Measurements from ENCODE around the gene LMNTD1.

LMNTD1 gene

DNA sequence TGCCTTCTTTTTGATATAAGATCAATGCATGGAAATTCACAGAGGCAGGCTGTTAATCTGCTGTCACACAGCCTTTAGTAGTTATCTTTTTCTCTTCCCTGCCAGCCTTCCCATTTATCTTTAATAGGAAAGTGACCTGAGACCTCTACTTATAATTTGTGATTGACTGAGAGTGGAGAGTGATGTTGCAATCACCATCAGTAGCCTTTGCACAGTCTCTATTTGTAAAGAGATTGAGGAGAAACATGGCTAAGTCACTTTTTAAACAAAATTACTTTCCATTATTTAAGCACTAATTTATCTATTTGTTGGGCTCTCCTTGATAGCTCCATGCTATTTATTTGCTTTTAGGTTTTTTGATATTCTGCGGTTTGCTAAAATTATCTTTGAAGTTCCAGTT, 19.9 kb downstream of the LMNTD1 start:
- H3K9ac ChIP-seq = no peak overlapping the region
- TF ChIP-seq, protein P1, sequence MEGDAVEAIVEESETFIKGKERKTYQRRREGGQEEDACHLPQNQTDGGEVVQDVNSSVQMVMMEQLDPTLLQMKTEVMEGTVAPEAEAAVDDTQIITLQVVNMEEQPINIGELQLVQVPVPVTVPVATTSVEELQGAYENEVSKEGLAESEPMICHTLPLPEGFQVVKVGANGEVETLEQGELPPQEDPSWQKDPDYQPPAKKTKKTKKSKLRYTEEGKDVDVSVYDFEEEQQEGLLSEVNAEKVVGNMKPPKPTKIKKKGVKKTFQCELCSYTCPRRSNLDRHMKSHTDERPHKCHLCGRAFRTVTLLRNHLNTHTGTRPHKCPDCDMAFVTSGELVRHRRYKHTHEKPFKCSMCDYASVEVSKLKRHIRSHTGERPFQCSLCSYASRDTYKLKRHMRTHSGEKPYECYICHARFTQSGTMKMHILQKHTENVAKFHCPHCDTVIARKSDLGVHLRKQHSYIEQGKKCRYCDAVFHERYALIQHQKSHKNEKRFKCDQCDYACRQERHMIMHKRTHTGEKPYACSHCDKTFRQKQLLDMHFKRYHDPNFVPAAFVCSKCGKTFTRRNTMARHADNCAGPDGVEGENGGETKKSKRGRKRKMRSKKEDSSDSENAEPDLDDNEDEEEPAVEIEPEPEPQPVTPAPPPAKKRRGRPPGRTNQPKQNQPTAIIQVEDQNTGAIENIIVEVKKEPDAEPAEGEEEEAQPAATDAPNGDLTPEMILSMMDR (IDR thresholded peaks at IDR 0.05) = no peak
- no peaks in the 10 kb centered on the region for H3K36me3 ChIP-seq (ENCODE audit: control insufficient read depth, insufficient read depth, low read length)
- H3K4me1 ChIP-seq = no peaks in the 10 kb centered on the region
- H2AFZ ChIP-seq = no peak overlapping the region
- no peak overlapping the region for H3K4me2 ChIP-seq (ENCODE audit: low read length)
- H3K27ac ChIP-seq = no peak overlapping the region
- no peak overlapping the region for H3K4me3 ChIP-seq (ENCODE audit: low read depth, low read length)
- no peaks in the 10 kb centered on the region for H3K9me3 ChIP-seq (ENCODE audit: control insufficient read depth, low read length)
- H3K79me2 ChIP-seq = no peaks in the 10 kb centered on the region
- H3K27me3 ChIP-seq (ENCODE audit: control insufficient read depth, insufficient read depth, low read length) = no peaks in the 10 kb centered on the region

DNA sequence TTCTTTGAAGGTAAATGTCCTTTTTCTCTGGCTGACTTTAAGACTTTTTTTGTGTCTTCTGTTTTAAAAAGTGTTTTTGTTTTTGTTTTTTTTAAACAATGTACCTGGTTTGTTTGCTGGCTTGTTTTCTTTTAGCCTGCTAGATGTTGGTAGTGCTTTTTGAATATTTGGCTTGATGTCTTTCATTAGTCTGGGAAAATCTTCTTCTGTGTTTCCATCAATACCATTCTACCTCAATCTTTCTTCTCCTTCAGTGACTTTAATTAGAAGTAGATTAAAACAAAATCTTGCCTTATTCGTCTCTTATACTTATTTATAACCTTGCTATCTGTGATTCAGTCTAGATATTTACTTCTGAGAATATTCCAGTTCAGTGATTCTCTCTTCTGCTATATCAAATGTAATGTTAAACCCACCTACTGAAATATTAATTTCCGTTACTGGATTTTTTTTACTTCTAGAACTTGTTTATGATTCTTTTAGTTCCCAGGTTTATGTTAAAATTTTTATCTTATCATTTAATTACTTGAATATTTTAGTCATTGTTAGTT, 21.5 kb downstream of the LMNTD1 start:
- no peaks in the 10 kb centered on the region for H3K36me3 ChIP-seq (ENCODE audit: control insufficient read depth, insufficient read depth, low read length)
- no peak overlapping the region for H3K4me3 ChIP-seq (ENCODE audit: low read depth, low read length)
- no peak overlapping the region for H2AFZ ChIP-seq
- H3K27me3 ChIP-seq (ENCODE audit: control insufficient read depth, insufficient read depth, low read length) = no peaks in the 10 kb centered on the region
- no peak overlapping the region for H3K27ac ChIP-seq
- TF ChIP-seq, protein P1 (IDR thresholded peaks at IDR 0.05) = no peak
- H3K9ac ChIP-seq = no peak overlapping the region
- no peaks in the 10 kb centered on the region for H3K4me1 ChIP-seq
- no peaks in the 10 kb centered on the region for H3K9me3 ChIP-seq (ENCODE audit: control insufficient read depth, low read length)
- no peaks in the 10 kb centered on the region for H3K79me2 ChIP-seq
- H3K4me2 ChIP-seq (ENCODE audit: low read length) = no peak overlapping the region

DNA sequence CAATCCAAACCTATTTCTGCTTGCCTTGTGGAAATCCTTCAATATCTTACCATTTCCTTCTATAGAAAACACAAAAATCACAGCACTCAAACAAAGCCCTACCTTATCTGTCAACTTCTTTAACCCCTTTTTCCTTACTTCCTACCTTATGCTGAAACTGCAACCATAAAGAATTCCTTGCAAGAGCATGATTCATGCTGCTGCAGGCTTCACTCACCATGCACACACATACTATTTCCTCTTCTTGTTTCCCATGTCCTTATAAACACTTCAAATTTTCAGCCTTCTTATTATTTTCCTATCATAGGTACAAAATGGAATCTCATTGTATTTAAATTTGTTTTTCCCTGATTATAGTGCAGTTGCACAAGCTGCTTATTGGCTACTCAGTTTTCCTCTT, 23.3 kb downstream of the LMNTD1 start:
- Histone ChIP-seq H3K9ac (no peak overlapping the region), H3K4me2 (ENCODE audit: low read length) (no peak overlapping the region), H3K4me1 (no peaks in the 10 kb centered on the region), H2AFZ (no peak overlapping the region), H3K4me3 (ENCODE audit: low read depth, low read length) (no peak overlapping the region), H3K36me3 (ENCODE audit: control insufficient read depth, insufficient read depth, low read length) (no peaks in the 10 kb centered on the region), H3K27ac (no peak overlapping the region), H3K79me2 (no peaks in the 10 kb centered on the region), H3K27me3 (ENCODE audit: control insufficient read depth, insufficient read depth, low read length) (no peaks in the 10 kb centered on the region), H3K9me3 (ENCODE audit: control insufficient read depth, low read length) (no peaks in the 10 kb centered on the region)
- TF ChIP-seq, protein P1 (IDR thresholded peaks at IDR 0.05) = no peak

DNA sequence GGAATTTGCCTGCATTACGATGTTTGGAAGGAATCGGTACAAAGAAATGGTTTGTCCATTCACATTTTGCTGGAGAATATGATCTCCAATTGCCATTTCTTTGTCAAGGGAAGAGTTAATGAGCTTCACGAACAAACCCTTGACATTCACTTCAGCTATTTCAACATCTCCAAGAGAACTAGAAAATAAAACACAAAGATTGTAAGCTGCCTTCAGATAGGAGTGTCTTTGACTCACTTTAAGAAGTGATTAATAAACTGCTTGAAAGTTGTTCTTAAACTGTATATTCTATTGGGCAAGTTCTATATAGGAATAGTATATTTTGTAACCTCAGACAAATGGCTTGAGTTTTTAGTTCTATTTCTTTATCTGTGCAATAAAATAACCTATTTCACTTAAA, 26.3 kb downstream of the LMNTD1 start:
- Histone ChIP-seq H3K4me2 (ENCODE audit: low read length) (no peak overlapping the region), H3K4me1 (no peaks in the 10 kb centered on the region), H3K27ac (no peak overlapping the region), H3K4me3 (ENCODE audit: low read depth, low read length) (no peak overlapping the region), H3K27me3 (ENCODE audit: control insufficient read depth, insufficient read depth, low read length) (no peaks in the 10 kb centered on the region), H3K9me3 (ENCODE audit: control insufficient read depth, low read length) (no peaks in the 10 kb centered on the region), H3K9ac (no peak overlapping the region), H2AFZ (no peak overlapping the region), H3K36me3 (ENCODE audit: control insufficient read depth, insufficient read depth, low read length) (no peaks in the 10 kb centered on the region), H3K79me2 (no peaks in the 10 kb centered on the region)
- TF ChIP-seq, protein P1 (IDR thresholded peaks at IDR 0.05) = no peak

DNA sequence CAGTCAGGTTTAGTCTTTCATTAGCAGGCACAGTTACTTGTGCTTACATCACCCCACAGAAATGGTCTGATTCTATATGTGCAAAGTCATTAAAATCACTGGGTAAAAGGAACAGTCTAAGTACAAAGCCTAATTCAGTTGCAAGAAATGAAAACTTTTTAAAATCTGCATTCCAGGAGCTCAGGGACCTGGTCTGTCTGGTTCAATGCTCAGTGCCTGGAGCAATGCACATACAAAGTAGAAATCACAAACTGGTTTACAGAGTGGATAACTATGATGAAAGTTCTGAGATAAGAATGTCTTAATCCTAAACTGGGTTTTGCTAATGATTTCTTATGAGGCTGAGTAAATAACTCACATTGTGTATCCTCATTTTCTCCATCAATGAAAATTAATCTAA, 28.7 kb downstream of the LMNTD1 start:
- H3K27me3 ChIP-seq (ENCODE audit: control insufficient read depth, insufficient read depth, low read length) = no peaks in the 10 kb centered on the region
- H3K79me2 ChIP-seq = no peaks in the 10 kb centered on the region
- no peaks in the 10 kb centered on the region for H3K4me1 ChIP-seq
- no peak overlapping the region for H3K9ac ChIP-seq
- TF ChIP-seq, protein P1 (IDR thresholded peaks at IDR 0.05) = no peak
- no peak overlapping the region for H3K4me2 ChIP-seq (ENCODE audit: low read length)
- no peak overlapping the region for H3K4me3 ChIP-seq (ENCODE audit: low read depth, low read length)
- H3K36me3 ChIP-seq (ENCODE audit: control insufficient read depth, insufficient read depth, low read length) = no peaks in the 10 kb centered on the region
- no peaks in the 10 kb centered on the region for H3K9me3 ChIP-seq (ENCODE audit: control insufficient read depth, low read length)
- no peak overlapping the region for H3K27ac ChIP-seq
- no peak overlapping the region for H2AFZ ChIP-seq
